Activated T-cell treated with anti-CD3 and anti-CD28 coated beads for 48 hours (primary cell): ENCODE measurements around the gene TSACC.
"Not testable (repeated sequence)": the region's sequence is repeated elsewhere in the genome, so short reads cannot be mapped to it uniquely, and the experiment has no call there.

Source experiments
- DNase-seq: peaks from one replicate; pipeline ENCODE4 v3.0.0-alpha.2; 2020; ENCODE audit warnings: low read depth

TSACC gene

GRCh38 chr1:156338180-156338976 lies at the start of gene TSACC, which contains the start of gene CCT3:
TSACC (plus strand) TSS chr1:156338526; CDS start chr1:156339758, 1,232 bp downstream.
CCT3 (minus strand) TSS chr1:156338292; CDS start chr1:156338184, 108 bp downstream.
- DNase-seq: peak; percentile 99

DNA sequence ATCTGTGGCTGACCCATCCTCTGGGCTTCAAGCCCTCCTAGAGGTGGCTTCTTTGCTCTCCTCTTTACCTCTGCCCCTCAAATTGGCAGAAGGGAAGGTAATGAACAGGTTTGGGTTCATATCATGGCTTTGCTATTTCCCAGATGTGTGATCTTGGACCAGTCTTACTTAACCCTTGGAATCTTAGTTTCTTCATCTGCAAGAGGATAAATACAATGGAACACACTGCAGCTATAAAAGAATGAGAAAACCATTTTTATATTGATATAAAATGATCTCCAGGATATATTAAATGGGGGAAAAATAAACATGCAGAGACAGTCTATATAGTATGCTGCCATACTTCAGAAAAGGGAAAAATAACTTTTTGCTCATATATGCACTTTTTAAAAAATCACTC lies 48.5 kb upstream of the TSACC start:
- DNase-seq: no peak

GRCh38 chr1:156291226-156292061 lies 46.9 kb upstream of the TSACC start:
- no peak for DNase-seq

GRCh38 chr1:156293098-156293434 lies 45.3 kb upstream of the TSACC start:
- no peak for DNase-seq

DNA sequence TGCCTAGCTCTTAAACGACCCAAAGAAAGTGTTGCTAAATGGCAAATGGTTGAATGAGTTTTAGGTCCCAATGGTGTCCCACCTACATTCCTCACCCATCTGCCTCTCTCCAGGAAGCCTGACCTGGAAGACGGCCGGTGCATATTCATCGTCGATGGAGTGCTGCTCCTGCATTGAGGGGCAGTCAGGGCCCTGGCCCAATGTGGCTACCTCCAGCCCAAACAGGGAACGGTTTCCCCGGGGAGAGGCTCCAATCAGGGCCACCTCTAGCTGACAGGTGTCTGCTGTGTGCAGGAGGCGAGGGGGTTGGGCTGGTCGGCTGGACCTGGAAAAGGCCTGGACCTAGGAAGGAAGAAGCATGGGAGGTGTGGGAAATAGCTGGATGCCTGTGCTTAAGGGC lies 44.4 kb upstream of the TSACC start:
- DNase-seq: no peak

- peak; percentile 30 for DNase-seq
Measured at GRCh38 chr1:156295391-156295947, 42.9 kb upstream of the TSACC start, which contains the start of gene GLMP. GLMP (minus strand) TSS chr1:156295679; CDS start chr1:156295645, 34 bp downstream.

DNA sequence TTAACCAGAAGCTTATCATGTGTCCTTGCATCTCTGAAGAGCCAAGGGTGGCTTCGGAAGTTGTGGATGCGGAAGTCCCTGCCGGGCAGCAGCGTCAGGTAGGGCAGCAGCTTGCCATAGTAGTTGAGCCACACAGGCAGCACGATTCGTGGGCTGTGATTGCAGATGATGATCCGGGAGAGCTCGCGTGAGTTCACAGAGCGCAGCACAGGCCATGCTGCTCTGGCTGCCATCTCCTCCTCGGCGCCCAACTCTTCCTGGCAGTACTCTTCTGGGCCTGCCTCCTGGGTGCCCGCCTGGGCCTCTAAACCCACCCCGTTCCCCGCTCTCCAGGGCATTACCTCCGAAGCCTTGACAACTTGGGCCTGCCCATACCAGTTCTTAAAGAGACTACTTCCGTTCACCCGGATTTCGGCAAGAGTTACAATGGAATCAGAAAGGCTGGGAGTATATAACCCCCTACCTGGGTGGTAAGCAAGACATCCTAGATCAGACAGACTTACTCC lies 39.4 kb upstream of the TSACC start, which contains the start of gene VHLL:
Gene VHLL, minus strand, starts transcription at position 456 of the 506 bp plus-strand sequence. Its CDS starts 118 bp downstream, at position 338.
- DNase-seq: no peak

GRCh38 chr1:156303241-156303640 lies 35.1 kb upstream of the TSACC start:
- DNase-seq: no peak

DNA sequence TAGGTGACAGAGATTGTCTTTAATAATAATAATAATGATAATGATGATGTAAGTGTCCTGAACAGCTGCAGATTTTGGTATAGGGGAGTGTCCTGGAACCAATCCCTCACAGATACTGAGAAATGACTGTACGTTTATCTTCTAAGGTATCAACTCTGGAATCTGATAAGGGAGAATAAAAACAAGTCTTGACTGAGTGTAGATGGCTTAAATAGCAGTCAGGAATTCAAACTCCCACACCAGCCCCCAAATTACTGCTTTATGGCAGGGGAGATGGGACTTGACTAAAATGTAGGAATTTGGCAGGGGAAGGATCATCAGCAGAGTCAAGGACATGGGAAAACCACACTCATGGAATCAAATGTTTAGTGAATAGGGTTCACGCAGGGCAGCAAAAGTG lies 33.1 kb upstream of the TSACC start:
- no peak for DNase-seq

- no peak for DNase-seq
Measured at GRCh38 chr1:156308078-156308477, 30.2 kb upstream of the TSACC start.

DNA sequence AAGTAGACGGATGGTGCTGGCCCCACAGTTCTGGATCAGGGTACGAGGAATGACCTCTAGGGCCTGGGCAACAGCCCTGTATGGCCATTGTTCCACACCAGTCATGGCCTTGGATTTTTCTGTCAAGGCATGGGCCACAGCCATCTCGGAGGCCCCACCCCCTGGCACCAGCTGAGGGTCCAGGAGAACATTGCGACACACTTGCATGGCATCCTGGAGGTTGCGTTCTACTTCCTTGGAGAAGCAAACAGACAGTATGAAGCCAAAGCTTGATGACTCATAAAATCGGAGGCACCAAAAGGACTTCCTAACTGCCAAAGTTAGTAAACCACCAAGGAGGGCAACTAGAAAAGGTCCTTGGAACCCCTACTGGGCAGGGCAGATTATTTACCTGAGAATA lies 27.4 kb upstream of the TSACC start:
- no peak for DNase-seq

GRCh38 chr1:156316909-156317308 lies 21.4 kb upstream of the TSACC start:
- DNase-seq: no peak

DNA sequence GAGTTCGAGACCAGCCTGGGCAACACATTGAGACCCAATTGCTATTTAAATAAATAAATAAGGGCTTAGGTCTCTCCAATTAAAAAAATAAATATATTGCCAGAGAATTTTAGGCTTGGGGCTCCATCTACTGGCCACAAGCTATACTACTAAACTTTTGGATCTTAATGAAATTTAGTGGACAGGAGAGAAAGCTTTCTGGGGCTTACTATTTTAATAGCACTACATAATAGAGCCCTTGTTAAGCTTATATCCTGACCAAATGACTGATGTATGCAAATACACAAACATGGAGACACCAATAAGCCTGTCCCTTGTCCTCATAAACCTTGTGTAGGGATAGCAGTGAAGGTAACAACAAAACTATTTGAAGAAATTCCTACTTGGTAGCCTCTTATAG lies 18.7 kb upstream of the TSACC start:
- no peak for DNase-seq

DNA sequence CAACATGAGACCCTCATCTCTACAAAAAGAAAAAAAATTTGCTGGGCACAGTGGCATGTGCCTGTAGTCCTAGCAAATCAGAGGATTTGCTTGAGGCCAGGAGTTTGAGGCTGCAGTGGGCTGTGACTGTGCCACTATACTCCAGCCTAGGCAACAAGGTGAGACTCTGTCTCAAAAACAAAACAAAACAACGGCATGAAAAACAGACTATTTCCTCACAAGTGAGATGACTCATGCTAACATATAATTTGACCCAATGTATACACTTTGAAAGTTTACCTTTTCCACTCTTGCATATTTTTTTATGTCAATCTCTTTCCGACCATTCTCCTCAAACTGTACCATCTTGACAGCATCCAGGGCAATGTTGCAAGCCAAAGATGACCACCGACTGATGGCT lies 17.8 kb upstream of the TSACC start:
- no peak for DNase-seq

GRCh38 chr1:156323179-156323578 lies 15.1 kb upstream of the TSACC start:
- DNase-seq: not testable (repeated sequence)

DNA sequence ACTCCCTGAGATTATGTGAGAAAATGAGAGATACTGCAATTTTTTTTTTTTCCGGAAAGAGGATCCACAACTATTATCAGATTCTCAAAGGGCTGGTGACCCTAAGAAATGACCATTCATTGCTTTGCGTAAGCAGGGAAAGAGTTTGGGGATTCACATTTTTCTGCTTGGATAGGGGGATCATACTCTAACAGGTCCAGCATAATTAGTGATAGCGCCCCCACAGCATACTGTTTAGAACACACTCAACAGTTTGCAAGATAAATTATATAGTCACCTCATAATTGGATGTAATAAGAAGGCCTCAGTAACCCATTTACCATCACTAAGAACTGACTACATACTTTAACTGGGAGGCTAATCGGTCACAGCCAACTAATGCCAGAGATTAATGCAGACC lies 2.1 kb upstream of the TSACC start:
- no peak for DNase-seq

DNA sequence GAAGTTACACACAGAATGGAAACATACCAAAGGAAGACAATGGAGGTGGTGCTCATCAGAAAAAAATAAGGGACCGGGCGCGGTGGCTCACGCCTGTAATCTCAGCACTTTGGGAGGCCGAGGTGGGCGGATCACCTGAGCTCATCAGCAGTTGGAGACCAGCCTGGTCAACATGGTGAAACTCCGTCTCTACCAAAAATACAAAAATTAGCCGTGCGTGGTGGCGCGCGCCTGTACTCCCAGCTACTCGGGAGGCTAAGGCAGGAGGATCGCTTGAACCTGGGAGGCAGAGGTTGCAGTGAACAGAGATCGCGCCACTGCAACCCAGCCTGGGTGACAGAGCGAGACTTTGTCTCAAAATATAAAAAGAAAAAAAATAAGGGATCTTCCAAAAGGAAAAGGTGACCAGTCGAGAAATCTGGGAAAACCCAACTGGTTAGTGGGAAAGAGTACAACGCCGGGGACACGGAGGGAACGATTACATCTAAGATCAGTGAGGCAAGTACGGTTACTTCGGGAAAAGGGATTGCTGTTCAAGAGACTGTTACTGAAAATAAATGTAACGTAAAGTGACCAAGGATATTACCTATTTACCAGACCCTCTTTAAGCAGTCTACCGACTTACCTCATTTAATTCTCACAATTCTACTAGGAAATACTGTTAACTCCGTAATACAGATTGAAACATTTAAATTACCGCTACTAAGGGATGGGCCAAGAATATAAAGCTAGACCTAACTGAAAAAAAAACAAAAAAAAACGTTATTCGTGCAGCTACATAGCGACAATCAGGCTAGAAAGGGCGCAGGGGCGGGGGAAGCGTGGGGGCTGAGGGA lies 1.1 kb upstream of the TSACC start:
- no peak for DNase-seq

- DNase-seq: no peak
Measured at GRCh38 chr1:156337888-156338179, 492 bp upstream of the TSACC start.

GRCh38 chr1:156342166-156342955 lies 4.0 kb downstream of the TSACC start:
- no peak for DNase-seq

- no peak for DNase-seq
Measured at GRCh38 chr1:156344409-156344808, 6.1 kb downstream of the TSACC start.

GRCh38 chr1:156346035-156346434 lies 7.7 kb downstream of the TSACC start:
- not testable (repeated sequence) for DNase-seq
